ENCODE results near the gene PADI1.
A peak's percentile ranks its signal among the peaks of the same experiment; 100 is the strongest.

Gene PADI1

GRCh38 chr1:17272646-17273045 lies 67.7 kb downstream of the PADI1 start:
- Mint-ChIP-seq H3K4me3 (no peak overlapping the region), H3K36me3 (ENCODE audit: insufficient read depth) (no peaks in the 10 kb centered on the region), H3K9me3 (no peaks in the 10 kb centered on the region), H3K27me3 (peaks cover 11 to 32% of the 10 kb centered on the region in 2 donors), H3K27ac (no peak overlapping the region), H3K4me1 (ENCODE audit: low read depth in 2 of 2) (no peaks in the 10 kb centered on the region)
- no peak for ATAC-seq (replicated peaks)
- no peak for DNase-seq

DNA sequence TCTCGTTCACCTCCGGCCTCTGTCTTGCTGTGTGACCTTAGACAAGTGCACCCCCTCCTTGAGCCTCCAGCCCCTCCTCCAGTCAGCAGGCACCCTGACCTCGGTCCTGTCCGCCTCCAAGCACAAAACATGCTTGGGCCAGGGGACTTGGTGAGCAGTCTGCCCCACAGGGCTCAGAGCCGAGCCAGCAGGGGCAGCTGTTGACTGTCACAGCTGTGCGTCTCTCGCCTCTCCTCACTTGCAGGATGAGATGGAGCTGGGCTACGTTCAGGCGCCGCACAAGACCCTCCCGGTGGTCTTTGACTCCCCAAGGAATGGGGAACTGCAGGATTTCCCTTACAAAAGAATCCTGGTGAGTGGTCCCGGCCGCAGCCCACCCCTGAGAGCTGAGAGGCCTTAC lies 68.2 kb downstream of the PADI1 start:
- Mint-ChIP-seq H3K27me3 (peaks cover 11 to 36% of the 10 kb centered on the region in 2 donors), H3K36me3 (ENCODE audit: insufficient read depth) (no peaks in the 10 kb centered on the region), H3K27ac (no peak overlapping the region), H3K9me3 (no peaks in the 10 kb centered on the region), H3K4me3 (no peak overlapping the region), H3K4me1 (ENCODE audit: low read depth in 2 of 2) (no peaks in the 10 kb centered on the region)
- ATAC-seq (replicated peaks) (no peak), DNase-seq (no peak)

GRCh38 chr1:17274186-17275170 lies 69.5 kb downstream of the PADI1 start:
- H3K9me3 Mint-ChIP-seq = no peaks in the 10 kb centered on the region
- H3K36me3 Mint-ChIP-seq (ENCODE audit: insufficient read depth) = no peaks in the 10 kb centered on the region
- no peaks in the 10 kb centered on the region for H3K4me1 Mint-ChIP-seq (ENCODE audit: low read depth in 2 of 2)
- peaks cover 11 to 49% of the 10 kb centered on the region in 2 donors for H3K27me3 Mint-ChIP-seq
- H3K27ac Mint-ChIP-seq = no peak overlapping the region
- ATAC-seq (replicated peaks) (no peak), DNase-seq (no peak)
- no peak overlapping the region for H3K4me3 Mint-ChIP-seq

DNA sequence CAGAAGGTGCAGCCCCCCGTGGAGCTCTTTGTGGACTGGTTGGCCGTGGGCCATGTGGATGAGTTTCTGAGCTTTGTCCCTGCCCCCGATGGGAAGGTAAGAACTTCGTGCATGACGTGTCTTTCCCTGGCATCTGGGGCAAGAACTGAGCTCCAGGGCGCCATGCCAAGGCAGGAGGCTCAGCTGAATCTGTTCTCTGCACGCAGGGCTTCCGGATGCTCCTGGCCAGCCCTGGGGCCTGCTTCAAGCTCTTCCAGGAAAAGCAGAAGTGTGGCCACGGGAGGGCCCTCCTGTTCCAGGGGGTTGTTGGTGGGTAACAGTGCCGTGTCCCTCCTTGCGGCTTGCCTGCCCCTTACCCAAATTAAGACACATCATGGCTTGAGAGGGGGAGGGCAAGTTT lies 71.6 kb downstream of the PADI1 start:
- H3K9me3 Mint-ChIP-seq = no peaks in the 10 kb centered on the region
- ATAC-seq (replicated peaks) (no peak), DNase-seq (no peak)
- no peak overlapping the region for H3K27ac Mint-ChIP-seq
- H3K36me3 Mint-ChIP-seq (ENCODE audit: insufficient read depth) = no peaks in the 10 kb centered on the region
- no peak overlapping the region for H3K4me3 Mint-ChIP-seq
- no peaks in the 10 kb centered on the region for H3K4me1 Mint-ChIP-seq (ENCODE audit: low read depth in 2 of 2)
- peaks cover 11 to 70% of the 10 kb centered on the region in 2 donors for H3K27me3 Mint-ChIP-seq

- DNase-seq (no peak), ATAC-seq (replicated peaks) (no peak)
- Mint-ChIP-seq H3K27ac (no peak overlapping the region), H3K4me3 (no peak overlapping the region), H3K36me3 (ENCODE audit: insufficient read depth) (no peaks in the 10 kb centered on the region), H3K27me3 (peaks cover 21 to 80% of the 10 kb centered on the region in 2 donors), H3K4me1 (ENCODE audit: low read depth in 2 of 2) (peaks cover 0 to 2% of the 10 kb centered on the region in 2 donors), H3K9me3 (no peaks in the 10 kb centered on the region)
Measured at GRCh38 chr1:17277511-17278159, 72.7 kb downstream of the PADI1 start.

GRCh38 chr1:17278996-17279830 lies 74.3 kb downstream of the PADI1 start:
- H3K9me3 Mint-ChIP-seq = no peaks in the 10 kb centered on the region

GRCh38 chr1:17280436-17280835 lies 75.5 kb downstream of the PADI1 start:
- H3K9me3 Mint-ChIP-seq = no peaks in the 10 kb centered on the region
- H3K27ac Mint-ChIP-seq = no peak overlapping the region
- DNase-seq (no peak), ATAC-seq (replicated peaks) (no peak)
- H3K4me1 Mint-ChIP-seq (ENCODE audit: low read depth in 2 of 2) = peaks cover 0 to 2% of the 10 kb centered on the region in 2 donors
- H3K4me3 Mint-ChIP-seq = no peak overlapping the region
- peaks cover 32 to 93% of the 10 kb centered on the region in 2 donors for H3K27me3 Mint-ChIP-seq
- peaks cover 2% of the 10 kb centered on the region for H3K36me3 Mint-ChIP-seq (ENCODE audit: insufficient read depth)

More at GRCh38 chr1:17278996-17279830, 74.3 kb downstream of the PADI1 start:
- Mint-ChIP-seq H3K4me1 (ENCODE audit: low read depth in 2 of 2) (peaks cover 0 to 2% of the 10 kb centered on the region in 2 donors), H3K4me3 (no peak overlapping the region), H3K27ac (no peak overlapping the region), H3K36me3 (ENCODE audit: insufficient read depth) (no peaks in the 10 kb centered on the region), H3K27me3 (peaks cover 30 to 93% of the 10 kb centered on the region in 2 donors)
- DNase-seq (no peak), ATAC-seq (replicated peaks) (no peak)

DNA sequence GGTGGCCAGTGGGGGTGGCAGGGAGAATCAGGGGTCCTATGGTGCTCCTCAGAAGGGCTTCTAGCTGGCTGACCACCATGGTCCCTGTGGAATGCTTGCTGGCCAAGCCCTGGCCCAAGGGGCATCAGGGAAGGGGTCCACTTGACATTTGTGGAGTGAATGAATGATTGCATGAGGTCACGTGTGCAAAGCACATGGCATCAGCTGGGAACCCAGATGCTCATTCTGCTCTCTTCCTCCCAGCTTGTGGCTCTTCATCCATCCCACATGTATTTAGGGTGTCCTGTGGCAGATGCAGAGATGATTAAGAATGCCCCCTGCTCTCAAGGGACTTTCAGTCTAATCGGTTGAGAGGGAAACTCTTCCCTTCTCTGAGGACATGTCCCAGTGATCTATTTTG lies 76.0 kb downstream of the PADI1 start:
- no peak overlapping the region for H3K27ac Mint-ChIP-seq

DNA sequence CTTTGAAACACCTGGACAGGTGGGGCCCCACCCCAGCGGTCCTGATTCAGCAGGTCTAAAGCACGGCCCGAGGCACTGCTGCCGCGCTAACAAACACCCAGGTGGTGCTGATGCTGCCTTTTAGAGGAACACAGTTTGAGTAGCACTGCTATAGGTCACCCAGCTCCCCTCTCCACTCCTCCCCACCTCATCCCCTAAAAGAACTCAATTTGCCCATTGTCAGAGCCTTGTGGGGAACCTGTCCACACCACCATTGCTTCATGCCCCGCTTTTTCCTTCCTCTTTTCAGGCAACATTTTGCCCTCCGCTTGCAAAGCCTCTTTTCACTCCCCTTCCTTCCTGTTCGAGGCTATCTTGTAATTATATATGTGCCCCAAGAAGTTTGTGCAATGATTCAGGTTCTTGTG lies 76.8 kb downstream of the PADI1 start:
- peak overlapping the region in 1 of 2 donors; percentile 1 for H3K27ac Mint-ChIP-seq
- peaks cover 0 to 2% of the 10 kb centered on the region in 2 donors for H3K4me1 Mint-ChIP-seq (ENCODE audit: low read depth in 2 of 2)
- no peaks in the 10 kb centered on the region for H3K9me3 Mint-ChIP-seq
- H3K27me3 Mint-ChIP-seq = peaks cover 38 to 99% of the 10 kb centered on the region in 2 donors
- no peak overlapping the region for H3K4me3 Mint-ChIP-seq
- DNase-seq (no peak), ATAC-seq (replicated peaks) (no peak)
- peaks cover 3% of the 10 kb centered on the region for H3K36me3 Mint-ChIP-seq (ENCODE audit: insufficient read depth)

More for the DNA sequence above, 76.0 kb downstream of the PADI1 start:
- ATAC-seq (replicated peaks) = no peak
- H3K4me1 Mint-ChIP-seq (ENCODE audit: low read depth in 2 of 2) = peaks cover 0 to 2% of the 10 kb centered on the region in 2 donors
- no peak for DNase-seq
- H3K27me3 Mint-ChIP-seq = peaks cover 32 to 93% of the 10 kb centered on the region in 2 donors
- no peak overlapping the region for H3K4me3 Mint-ChIP-seq
- H3K9me3 Mint-ChIP-seq = no peaks in the 10 kb centered on the region
- peaks cover 3% of the 10 kb centered on the region for H3K36me3 Mint-ChIP-seq (ENCODE audit: insufficient read depth)

DNA sequence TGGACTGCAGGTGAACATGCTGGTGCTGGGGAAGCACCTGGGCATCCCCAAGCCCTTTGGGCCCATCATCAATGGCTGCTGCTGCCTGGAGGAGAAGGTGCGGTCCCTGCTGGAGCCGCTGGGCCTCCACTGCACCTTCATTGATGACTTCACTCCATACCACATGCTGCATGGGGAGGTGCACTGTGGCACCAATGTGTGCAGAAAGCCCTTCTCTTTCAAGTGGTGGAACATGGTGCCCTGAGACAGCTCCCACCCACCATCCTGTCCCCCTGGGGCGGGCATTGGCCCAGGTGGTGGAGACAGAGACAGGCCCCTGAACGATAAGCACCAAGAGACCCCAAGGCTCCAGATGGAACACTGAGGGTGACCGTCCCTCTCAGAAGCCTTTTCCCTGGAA lies 77.9 kb downstream of the PADI1 start:
- peaks cover 38 to 88% of the 10 kb centered on the region in 2 donors for H3K27me3 Mint-ChIP-seq

DNA sequence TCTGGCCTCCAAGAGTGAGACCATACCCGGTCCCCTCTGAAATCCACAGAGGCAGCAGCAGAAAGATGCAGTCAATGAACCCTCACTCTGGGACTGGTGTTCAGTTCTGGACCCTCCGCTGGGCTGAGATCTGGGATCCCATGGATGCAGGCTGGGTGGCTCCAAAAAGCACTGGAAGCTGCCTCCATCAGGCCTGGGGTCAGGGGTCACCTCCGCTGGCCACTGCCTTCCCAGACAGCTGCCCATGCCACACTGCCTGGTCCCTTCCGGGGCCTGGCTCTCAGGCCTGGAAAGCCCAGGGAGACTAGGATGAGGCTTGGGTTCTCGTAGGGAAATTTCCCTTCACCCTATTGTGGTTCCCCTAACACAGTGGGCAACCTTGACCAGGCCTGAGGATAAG lies 81.7 kb downstream of the PADI1 start:
- H3K9me3 Mint-ChIP-seq = no peaks in the 10 kb centered on the region
- no peak overlapping the region for H3K4me3 Mint-ChIP-seq
- no peak overlapping the region for H3K27ac Mint-ChIP-seq
- peaks cover 0 to 2% of the 10 kb centered on the region in 2 donors for H3K4me1 Mint-ChIP-seq (ENCODE audit: low read depth in 2 of 2)
- peaks cover 46 to 65% of the 10 kb centered on the region in 2 donors for H3K27me3 Mint-ChIP-seq
- H3K36me3 Mint-ChIP-seq (ENCODE audit: insufficient read depth) = peaks cover 3% of the 10 kb centered on the region
- DNase-seq (no peak), ATAC-seq (replicated peaks) (no peak)

More for the DNA sequence above, 77.9 kb downstream of the PADI1 start:
- DNase-seq (no peak), ATAC-seq (replicated peaks) (no peak)
- H3K36me3 Mint-ChIP-seq (ENCODE audit: insufficient read depth) = peaks cover 3% of the 10 kb centered on the region
- no peak overlapping the region for H3K27ac Mint-ChIP-seq
- H3K4me3 Mint-ChIP-seq = no peak overlapping the region
- peaks cover 0 to 2% of the 10 kb centered on the region in 2 donors for H3K4me1 Mint-ChIP-seq (ENCODE audit: low read depth in 2 of 2)
- H3K9me3 Mint-ChIP-seq = no peaks in the 10 kb centered on the region

DNA sequence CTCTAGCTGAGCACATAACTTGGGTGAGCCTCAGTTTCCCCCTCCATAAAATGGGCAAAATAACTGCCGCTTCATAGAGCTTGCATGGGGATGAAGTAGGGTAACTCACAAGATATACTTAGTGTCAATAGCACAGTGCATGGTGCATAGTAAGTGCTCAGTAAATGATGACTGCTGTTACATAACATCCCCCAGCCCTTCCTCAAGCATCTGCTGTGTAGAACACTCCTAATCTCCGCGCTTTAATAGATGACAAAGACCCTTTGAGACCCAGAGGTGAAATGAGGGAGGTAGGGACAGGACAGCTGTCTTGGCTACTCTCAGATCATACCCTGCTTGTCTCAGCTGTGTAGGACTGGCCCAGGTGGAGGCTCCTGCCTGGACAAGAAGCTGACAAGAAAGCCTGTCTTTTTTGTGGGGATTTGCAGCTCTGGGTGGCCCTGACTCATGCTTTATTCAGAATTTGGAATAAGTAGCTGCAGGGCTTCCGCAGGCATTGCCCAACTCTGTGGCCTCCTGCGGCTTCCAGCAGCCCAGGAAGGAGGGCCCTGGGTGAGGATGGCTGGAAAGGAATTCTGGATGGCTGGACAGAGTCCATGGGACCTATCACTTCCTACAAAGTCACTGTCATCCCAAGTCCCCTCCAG lies 82.3 kb downstream of the PADI1 start:
- H3K27me3 Mint-ChIP-seq = peaks cover 39 to 59% of the 10 kb centered on the region in 2 donors
- H3K36me3 Mint-ChIP-seq (ENCODE audit: insufficient read depth) = peaks cover 3% of the 10 kb centered on the region
- no peak overlapping the region for H3K27ac Mint-ChIP-seq
- H3K4me3 Mint-ChIP-seq = no peak overlapping the region
- no peak for ATAC-seq (replicated peaks)
- no peak for DNase-seq
- H3K9me3 Mint-ChIP-seq = no peaks in the 10 kb centered on the region
- no peaks in the 10 kb centered on the region for H3K4me1 Mint-ChIP-seq (ENCODE audit: low read depth in 2 of 2)

All from effector memory CD8-positive, alpha-beta T cell (primary cell).